Medulla oblongata (tissue), 1 donor: ENCODE data around the gene IQCH.
"Not testable (repeated sequence)": the region's sequence is repeated elsewhere in the genome, so short reads cannot be mapped to it uniquely, and the experiment has no call there.

Experiments used
- DNase-seq: peaks from one replicate; pipeline ENCODE4 v3.0.0-alpha.2; 2015; ENCODE audit errors: extremely low spot score

The IQCH gene

DNA sequence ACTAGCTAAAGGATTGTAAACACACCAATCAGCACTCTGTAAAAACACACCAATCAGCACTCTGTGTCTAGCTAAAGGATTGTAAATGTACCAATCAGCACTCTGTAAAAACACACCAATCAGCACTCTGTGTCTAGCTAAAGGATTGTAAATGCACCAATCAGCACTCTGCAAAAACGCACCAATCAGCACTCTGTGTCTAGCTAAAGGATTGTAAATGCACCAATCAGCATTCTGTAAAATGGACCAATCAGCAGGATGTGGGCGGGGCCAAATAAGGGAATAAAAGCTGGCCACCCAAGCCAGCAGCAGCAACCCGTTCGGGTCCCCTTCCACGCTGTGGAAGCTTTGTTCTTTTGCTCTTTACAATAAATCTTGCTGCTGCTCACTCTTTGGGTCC, 8.0 kb upstream of the IQCH start:
- DNase-seq: not testable (repeated sequence)

DNA sequence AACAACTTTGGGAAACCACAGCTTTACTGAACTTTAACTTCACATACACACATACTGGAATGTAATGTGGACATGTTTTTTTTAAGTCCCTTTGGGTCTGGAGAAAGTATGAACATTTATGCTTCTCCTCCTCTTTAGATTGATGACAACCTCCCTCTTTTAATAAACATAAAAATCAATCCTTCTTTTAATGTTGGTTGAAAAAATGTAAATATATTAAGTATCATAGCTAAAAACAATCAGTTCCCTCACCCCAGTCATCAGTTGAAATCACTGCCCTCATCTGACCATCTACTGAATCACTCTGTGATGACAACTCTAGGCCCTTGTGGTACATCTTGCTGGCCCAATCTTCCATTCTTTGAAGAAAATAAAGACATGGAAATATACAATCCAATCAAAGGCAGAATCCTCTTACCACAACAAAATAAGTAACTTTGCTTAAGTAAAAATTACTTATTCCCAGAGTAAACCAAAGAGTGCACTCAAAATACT, 6.5 kb upstream of the IQCH start:
- DNase-seq: no peak

- no peak for DNase-seq
These were observed 4.8 kb upstream of the IQCH start for GRCh38 chr15:67249830-67250229.

DNA sequence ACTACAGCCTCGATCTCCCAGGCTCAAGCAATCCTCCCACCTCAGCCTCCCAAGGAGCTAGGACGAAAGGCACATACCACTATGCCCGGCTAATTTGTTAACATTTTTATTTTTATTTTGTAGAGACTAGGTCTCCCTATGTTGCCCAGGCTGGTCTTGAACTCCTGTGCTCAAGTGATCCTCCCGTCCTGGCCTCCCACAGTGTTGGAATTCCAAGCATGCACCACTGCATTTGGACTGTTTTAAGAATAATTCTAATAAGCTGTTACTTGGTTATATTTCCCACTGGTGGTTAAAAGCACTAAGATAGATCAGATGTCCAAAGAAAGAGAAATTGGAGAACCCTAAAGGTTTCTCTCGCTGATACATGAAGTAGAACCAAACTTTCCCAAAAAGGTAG, 3.3 kb upstream of the IQCH start:
- no peak for DNase-seq

DNA sequence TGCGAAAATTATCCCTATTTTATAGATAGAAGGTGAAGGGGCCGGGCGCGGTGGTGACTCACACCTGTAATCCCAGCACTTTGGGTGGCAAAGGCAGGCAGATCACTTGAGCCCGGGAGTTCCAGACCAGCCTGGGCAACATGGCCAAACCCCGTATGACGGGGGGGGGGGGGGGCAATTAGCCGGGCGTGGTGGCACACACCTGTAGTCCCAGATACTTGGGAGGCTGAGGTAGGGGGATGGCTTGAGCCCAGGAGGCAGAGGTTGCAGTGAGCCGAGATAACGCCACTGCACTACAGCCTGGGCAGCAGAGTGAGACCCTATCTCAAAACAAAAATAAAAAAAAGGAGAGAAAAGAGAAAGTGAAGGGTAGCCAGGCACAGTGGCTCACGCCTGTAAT, 1.5 kb upstream of the IQCH start:
- no peak for DNase-seq

GRCh38 chr15:67253549-67254237, 893 bp upstream of the IQCH start:
- peak; percentile 13 for DNase-seq

DNA sequence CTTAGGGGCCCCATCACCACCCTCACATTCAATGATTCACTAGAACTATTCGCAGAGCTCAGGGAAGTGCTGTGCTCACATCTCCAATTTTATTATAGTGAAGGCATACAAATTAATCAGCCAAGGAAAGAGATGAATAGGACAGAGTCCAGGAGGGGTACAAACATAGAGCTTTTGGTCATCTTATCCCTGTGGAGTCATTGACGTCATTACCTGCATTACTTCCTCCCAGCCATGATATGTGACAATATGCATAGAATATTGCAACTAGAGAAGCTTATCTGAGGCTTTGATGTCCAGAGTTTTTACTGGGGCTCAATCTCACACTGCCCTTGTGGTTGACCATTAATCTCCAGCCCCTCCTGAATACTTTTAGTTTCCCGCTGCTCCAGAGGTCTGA, 1.5 kb downstream of the IQCH start:
- no peak for DNase-seq

DNA sequence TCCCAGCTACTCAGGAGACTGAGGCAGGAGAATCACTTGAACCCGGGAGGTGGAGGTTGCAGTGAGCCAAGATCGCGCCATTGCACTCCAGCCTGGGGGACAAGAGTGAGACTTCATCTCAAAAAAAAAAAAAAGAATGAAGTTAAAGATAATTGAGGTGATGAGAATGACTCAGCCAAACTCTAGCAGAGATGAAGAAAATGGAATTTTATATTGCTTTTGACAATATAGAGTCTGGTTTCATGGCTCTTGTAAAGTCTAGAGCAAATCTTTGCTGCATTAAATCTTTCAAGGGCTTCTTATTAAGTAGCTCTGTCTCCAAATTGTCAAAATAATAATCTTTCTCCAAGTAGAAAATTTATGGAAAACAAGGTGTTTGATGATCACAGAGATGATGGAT, 3.8 kb downstream of the IQCH start:
- DNase-seq: not testable (repeated sequence)

DNA sequence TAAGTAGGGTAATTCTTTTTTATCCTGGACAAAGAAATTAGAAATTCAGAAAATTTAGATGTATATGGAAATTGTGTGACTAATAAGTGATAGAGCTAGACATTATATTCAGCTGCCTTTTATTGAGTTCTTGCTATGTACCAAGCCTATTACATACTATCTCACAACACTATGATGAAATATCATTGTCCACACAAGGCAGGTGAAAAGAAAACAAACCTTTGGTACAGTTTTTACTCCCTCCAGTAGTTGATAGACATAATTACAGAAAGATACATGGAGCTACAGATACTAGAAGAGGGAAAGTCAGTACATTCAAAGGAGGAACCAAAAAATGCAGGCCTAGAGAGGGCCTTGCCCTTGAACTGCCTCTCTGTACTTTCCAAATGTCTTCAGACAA, 4.8 kb downstream of the IQCH start:
- DNase-seq: no peak

DNA sequence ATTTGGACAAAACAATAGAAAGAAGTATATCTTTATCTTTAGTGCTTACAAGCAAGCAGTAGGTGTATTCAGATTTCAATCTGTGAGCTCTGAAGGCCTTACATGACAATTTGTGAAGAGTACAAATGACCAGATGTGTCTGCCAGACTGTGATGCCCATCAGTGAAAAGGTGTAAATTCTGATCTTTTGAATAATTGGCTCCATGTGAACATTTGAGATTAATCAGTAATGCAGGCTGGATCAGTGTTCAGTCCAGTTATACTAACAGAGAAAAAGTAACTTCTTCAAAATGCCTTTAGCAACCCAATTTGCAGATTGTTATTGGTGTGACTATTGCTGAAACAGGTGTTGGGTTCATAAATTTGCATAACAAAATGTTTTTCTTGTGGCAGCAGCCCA, 5.2 kb downstream of the IQCH start:
- DNase-seq: no peak

DNA sequence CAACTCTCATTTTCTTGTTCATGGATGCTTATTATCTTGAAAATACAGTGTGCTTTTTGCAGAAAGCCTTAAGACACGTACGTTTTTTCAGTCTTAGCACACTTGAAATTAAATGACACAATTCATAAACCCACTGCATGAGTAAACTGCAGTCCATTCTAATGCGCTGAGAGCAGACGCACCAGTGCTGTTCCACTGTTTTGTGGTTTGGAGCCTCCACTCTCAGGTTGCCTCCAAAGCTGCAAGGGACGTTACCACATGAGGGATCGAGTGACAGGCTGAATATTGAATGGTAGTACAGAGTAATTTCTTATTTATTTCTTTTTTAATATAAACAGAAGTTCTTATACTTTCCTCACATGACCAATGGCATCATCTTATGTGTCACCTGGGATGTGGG, 12.3 kb downstream of the IQCH start:
- DNase-seq: no peak

DNA sequence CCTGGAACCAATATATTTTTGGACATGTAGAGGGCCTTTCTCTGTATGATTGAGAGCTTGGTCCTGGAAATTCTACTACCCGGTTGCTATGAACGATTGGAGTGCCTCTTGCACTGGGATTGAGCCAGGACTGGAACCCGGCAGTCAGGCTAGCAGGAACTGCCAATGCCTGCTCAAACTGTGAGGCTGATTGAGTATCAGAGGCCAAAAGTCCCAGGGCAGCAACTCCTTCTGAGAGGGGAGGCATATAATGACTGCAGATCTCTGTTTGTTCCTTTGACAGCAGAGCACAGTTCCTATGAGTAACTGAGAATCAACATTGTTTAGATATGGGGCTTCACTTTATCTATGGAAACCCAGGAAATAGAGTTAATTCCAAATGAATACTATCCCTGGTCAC, 12.9 kb downstream of the IQCH start:
- DNase-seq: no peak

DNA sequence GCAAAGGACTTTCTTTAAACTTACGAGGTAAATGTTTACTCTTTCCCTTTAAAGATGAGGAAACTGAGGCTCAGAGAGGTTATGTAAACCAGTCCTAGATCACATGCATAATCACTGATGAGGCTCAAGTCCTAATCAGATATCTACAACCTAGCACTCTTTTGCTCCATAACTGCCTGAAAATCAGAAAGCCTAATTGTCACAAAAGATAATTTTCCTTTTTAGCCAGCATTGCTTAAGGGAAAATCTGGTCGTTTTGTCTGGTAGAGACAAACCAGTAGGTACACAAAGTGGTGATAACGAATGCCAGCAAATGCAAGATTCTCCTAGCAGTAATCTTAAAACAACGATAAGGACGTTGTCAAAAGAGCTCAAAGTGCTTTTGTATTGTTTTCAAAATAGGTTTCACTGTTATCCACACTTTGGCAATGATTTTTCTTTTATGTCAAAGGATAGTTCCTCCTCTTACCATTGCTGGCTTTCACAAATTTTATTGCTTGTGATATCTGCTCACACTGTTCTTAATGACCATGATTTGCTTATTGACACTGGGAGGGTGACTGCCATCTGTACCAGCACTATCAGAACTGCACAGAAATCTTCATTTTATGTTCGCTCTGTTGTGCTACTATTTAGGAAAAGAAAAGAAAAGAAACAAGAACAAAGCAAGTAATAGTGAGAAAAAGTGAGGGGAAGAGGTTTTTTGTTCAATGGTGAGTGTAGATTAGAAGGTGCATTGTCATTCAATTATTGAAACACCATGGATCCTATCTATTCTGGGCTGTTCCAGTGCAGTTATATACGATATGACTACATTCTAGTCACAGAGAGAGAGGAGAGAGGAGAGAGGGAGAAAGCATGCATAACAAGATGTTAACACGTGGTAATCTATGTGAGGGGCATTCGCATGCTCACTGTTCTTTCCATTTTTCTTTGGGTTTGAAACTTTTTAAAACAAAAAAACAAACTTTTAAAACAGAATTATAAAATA, 13.7 kb downstream of the IQCH start:
- no peak for DNase-seq

DNA sequence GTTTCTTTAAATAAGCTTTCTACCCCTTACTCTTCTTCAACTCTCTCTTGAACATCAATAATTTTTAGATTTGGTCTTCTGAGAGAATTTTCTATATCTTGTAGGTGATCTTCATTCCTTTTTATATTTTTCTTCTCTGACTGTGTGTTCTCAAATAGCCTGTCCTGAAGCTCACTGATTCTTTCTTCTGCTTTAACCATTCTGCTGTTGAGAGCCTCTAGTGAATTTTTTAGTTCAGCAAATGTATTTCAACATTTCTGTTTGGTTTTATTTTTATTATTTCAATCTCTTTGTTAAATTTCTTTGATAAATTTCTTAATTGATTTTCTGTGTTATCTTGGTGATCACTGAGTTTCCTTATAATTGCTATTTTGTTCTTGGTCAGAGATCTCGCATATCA, 19.6 kb downstream of the IQCH start:
- DNase-seq: no peak

GRCh38 chr15:67276666-67277065, 22.1 kb downstream of the IQCH start:
- DNase-seq: no peak

- DNase-seq: no peak
These were observed 25.6 kb downstream of the IQCH start for GRCh38 chr15:67280217-67280616.

GRCh38 chr15:67281714-67282113, 27.1 kb downstream of the IQCH start:
- no peak for DNase-seq

DNA sequence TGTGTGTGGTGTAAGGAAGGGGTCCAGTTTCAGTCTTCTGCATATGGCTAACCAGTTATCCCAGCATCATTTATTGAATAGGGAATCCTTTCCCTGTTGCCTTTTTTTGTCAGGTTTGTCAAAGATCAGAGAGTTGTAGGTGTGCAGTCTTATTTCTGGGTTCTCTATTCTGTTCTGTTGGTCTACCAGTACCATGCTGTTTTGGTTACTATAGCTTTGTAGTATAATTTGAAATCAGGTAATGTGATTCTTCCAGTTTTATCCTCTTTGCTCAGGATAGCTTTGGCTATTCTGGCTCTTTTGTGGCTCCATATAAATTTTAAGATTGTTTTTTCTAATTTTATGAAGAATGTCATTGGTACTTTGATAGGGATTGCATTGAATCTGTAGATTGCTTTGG, 31.0 kb downstream of the IQCH start:
- DNase-seq: not testable (repeated sequence)

DNA sequence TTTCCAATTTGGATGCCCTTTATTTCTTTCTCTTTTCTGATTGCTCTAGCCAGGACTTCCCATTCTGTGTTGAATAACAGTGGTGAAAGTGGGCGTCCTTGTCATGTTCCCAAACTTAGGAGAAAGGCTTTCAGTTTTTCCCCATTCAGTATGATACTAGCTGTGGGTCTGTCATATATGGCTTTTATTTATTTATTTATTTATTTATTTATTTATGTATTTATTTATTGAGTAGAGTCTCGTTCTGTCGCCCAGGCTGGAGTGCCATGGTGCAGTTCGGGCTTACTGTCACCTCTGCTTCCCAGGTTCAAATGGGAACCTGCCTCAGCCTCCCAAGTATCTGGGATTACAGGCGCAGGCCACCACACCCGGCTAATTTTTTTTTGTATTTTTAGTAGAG, 31.8 kb downstream of the IQCH start:
- not testable (repeated sequence) for DNase-seq

DNA sequence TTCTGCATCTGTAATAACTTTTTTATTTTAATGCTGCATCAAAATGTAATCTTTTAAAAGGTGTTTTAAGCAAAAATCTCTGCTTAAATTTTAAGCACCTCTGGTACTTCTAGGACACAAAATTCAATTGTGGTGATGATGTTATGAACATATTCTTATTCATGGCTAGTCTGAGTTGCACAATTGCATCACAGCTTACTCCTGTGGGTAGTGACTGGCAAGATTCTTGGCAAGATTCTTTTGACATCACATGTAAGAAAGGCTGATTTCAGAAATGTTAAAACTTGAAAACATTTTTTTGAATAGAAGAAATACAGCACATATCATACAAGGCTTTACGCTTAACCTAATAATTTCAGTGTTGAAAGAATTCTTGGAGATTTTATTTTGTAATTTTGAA, 35.7 kb downstream of the IQCH start:
- DNase-seq: no peak

DNA sequence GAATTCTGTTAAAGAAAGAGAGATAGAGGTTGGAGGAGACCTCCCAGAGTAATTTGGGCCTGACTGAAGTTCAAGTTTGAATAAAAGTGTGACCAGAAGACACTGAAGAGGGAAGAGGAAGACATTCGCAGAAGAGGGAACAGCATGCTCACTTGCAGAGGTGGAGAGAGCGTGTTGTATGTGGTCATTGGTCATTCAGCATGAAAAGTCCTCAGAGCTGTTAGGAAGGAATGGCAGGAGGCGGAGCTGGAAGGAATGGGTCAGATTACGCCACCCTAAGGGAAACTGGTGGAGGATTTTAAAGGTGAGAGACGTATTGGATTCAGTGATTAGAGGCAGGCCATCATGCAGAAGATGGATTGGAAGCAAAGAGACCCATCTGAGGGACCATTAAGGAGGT, 41.6 kb downstream of the IQCH start:
- no peak for DNase-seq

GRCh38 chr15:67296684-67297083, 42.1 kb downstream of the IQCH start:
- DNase-seq: no peak
